GM19240 (cell line): Measurements from ENCODE around the gene LRRK2.
"Not testable (repeated sequence)": the region's sequence is repeated elsewhere in the genome, so short reads cannot be mapped to it uniquely, and the experiment has no call there.

Experiments used
- DNase-seq: peaks from one replicate; pipeline ENCODE4 v3.0.0; 2011; ENCODE audit warnings: low spot score; ENCODE audit not compliant: insufficient read length

The LRRK2 gene

DNA sequence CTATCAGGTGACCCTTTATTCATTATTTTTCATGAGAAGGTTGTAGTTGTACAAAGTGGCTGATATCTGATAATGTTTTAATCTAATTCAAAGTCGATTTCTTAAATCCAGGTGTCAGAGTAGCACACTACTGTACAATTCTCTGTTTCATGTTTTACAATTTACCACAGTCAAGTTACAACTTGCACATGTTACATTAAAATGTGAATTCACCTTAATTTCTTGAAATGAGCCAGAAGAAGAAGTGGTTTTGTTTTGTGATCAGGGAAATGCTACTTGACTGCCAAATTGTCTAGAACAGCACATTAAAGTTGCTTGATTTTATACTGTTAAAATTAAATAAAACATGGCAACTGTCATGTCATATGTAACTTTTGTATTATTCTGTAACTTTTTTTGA, 23.2 kb downstream of the LRRK2 start:
- DNase-seq = no peak

DNA sequence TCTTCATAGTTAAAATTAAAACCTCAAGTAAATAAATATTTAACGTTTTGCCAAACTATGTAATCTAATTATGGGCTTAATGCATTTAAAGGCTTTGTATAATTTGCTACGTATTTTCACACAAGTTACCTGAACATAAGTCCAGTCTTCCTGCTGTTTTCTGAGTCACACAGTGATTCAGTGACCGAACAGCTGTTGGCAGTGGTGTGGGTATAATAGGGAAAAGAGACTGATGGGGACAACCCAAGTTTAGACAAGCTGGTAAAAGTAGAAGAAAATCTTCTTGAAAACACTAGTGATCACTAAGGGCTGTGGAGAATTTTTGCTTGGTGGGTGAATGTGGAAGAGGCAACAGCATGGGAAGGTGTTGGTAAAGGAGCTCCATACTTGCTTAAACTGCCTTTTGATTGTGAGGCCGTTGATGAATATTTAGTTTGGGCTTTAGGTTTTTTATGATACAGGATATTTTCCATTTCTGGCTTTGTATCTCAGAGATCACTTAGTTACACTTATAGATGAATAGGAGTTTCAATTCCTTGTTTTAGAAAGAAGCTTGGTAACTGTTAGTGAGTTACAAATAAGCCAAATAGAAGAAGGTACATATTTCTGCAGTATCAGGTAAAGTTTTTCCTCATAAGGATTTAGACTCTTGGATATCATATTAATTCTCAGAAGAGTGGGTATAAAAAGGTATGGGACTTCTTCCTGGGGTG, 23.9 kb downstream of the LRRK2 start:
- DNase-seq = no peak

DNA sequence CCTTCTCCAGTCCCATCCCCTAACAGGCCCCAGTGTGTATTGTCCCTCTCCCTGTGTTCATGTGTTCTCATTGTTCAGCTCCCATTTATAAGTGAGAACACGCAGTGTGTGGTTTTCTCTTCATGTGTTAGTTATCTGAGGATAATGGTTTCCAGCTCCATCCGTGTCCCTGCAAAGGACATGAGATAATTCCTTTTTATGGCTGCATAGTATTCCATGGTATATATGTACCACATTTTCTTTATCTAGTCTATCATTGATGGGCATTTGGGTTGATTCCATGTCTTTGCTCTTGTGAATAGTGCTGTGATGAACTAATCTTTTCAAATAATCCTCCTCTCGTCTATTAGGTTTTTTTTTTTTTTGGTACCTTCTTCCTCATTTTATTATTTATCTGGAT, 25.9 kb downstream of the LRRK2 start:
- not testable (repeated sequence) for DNase-seq

DNA sequence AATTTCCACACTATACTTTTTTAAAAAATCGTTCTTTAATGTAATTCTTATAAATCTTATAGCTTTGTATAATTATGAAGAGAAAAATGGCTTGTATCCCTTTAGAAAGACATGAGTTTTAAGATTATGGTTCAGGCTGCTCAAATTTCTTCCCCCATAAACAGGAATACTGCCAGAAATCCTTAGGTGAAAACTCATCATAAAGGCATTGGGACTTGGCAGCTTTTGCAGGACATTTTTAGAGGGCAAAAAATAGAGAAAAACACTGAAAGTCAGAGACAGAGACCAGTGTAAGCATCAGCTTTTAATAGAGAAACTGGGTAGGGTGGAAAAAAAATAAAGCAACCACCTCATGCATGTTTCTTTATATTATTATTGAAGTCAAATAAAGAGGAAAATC, 29.1 kb downstream of the LRRK2 start:
- DNase-seq = no peak

DNA sequence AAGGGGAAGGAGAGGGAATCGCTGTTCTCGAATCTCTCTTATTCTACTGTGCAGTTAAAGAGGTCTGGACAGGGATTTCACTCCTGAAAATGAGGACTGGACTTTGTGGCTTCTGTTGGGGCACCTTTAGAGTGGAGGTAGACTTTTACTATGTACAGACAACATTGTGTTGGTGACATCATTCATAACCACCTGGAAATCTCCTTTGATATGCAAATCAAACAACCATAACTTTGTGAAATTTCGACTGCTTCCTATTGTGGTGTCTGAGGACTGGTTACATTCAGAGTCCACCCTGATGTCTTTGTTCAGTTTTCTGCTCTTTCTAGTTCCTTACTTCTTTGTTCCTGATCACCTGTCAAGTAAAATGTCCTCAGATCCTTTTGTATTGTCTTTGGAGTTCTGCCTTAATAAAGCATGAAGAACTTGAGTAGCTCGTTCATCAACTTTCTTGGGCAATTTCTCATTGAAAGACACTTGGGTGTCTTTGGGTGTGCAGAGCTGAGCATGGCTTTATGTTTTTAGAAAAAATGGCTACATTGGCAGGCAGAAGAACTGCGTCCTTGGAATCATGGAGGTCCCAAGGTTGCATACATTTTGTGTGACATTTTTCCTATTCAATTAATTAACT, 29.8 kb downstream of the LRRK2 start:
- DNase-seq = no peak

DNA sequence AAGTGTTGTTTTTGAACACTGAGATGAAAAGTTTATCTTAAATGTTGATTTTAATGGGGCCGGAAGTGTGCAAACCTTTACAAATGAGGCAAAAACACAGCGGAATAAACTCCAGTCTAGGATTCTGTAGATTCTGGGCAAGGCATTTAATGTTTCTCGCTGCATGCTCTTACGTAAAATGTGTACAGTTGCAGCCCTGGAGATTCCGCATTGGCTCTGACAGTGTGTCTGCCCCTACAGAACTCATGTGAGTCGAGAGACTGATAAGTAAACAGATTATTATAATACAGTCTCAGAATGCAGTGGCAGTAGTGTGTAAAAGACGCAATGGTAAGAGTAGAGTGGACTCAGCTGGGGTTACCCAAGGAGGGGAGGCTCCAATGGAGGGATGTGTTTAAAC, 33.6 kb downstream of the LRRK2 start:
- no peak for DNase-seq

DNA sequence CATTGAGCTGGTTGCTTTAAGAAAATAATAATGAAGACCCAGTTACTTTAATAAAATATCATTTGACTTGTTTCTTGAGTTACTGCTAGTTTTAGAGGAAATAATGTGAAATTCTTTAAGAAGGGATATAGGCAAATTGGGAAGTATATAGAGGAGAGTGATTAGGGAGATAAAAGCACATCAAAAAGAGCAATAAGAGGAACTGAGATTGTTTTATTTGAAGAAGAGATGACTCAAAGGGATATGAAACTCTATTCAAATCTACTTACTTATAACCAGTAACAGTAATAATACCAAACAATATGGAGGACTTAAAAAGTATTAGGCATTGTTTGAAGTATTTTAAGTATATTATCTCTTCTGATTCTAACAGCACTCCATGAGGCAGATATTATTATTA, 37.1 kb downstream of the LRRK2 start:
- DNase-seq = no peak

DNA sequence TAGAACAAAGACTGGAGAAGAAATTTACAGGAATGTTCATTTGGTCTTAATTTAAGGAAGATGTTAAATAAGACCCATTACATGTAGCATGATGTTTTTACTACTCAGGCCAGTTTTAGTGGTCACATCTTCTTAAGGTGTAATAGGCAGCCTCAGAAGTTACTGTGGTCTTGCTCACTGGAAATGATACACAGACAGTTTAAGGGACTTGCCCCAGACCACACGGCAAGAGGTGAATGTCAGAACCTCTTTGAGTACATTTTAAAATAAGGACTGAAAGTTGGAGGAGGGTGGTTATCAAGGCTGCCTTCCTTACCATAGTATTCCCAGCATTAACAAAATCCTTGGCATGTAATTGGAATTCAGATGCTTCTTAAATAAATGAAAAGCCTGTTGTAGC, 37.9 kb downstream of the LRRK2 start:
- DNase-seq = no peak

DNA sequence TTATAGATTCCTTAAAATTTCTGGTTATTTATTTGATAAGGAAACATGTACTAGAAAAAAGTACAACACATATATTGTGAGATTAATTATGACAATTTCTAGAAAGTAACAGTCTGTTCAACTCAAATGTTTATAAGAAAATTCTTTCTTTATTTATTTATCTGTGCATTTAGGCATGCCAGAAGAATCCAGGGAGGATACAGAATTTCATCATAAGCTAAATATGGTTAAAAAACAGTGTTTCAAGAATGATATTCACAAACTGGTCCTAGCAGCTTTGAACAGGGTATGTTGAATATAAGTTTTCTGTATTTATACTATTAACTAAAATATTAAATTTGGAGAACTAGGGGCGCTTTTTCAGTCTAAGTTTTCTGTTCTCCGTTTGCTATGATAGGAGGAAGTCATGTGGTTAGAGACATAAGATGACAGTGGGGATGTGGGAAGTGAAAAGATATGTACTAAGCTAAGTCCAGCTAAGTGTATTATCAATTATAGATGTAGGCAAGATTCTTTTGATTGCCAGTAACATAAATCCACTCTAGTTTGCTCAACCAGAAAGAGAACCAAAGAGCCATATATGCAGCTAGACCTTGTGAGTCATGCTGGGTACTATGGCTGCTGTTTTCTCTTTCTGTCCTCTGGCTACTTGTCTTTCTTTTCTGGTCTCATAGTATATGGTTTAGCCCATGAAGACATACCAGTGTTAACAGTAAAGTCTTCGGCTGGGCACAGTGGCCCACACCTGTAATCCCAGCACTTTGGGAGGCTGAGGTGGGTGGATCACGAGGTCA, 39.0 kb downstream of the LRRK2 start:
- DNase-seq = no peak

DNA sequence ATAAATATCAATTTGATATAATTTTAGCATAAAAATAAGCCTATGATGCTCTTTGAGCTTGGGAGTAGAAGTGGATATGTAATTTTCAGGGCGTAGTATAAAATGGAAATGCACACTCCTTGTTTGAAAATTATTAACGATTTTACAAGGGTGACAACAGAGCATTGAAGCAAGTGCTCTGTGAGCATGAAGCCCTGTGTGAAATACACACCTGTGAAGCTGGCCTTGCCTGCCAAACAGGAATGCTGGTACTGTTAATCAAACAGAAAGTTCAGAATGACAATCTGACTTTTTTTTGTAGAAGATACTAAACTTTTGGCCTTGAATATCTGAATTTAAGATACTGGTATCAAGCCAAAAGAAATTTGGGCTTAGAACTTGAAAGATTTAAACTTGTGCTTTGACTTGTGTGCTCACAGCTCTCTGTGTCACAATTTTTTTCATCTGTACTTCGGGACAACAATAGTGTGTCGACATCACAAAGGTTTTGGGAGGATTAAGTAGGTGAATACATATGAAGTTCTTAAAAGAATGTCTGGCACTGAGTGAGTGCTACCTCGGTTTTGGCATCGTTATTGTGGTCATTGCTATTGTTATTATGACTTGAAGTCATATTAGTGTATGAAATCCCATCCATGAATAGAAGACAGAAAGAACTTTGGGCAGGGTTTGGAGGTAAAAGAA, 47.3 kb downstream of the LRRK2 start:
- DNase-seq = no peak

DNA sequence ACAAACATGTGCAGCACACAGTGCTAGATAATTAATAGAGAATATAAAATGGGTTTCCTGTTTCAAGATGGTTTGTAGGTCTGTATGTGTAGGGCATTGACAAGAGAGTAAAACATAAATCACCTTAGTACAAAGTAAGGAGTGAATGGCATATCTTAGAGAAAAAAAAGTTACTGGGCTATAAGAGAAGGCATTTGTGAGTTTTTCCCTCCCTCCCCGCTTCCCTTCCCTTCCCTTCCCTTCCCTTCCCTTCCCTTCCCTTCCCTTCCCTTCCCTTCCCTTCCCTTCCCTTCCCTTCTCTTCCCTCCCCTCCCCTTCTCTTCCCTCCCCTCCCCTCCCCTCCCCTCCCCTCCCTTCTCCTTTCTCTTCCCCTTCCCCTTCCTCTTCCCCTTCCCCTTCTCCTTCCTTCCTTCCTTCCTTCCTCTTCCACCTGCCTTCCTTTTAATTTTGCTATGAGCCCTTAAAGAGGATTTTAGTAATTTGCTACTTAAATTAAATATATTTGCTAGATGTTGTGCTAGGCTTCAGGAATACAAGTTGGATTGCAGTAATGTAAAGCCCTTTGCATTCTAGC, 57.1 kb downstream of the LRRK2 start:
- no peak for DNase-seq

DNA sequence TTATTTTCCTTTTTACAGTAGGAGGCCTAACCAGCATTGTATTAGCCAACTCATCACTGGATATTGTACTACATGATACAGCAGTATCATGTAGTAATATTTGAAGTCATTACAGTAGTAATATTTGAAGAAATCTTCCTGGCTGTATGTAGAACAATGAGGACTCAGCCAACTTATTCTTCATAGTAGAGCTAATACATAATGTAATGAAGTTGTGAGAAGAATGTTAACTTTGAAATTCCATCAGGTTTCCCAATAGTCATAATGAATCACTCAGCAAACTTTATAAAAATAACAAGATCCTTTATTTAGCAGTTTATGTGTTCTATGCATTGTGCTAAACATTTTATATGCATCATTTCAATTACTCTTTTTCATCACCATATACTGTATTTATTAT, 61.8 kb downstream of the LRRK2 start:
- DNase-seq = no peak

DNA sequence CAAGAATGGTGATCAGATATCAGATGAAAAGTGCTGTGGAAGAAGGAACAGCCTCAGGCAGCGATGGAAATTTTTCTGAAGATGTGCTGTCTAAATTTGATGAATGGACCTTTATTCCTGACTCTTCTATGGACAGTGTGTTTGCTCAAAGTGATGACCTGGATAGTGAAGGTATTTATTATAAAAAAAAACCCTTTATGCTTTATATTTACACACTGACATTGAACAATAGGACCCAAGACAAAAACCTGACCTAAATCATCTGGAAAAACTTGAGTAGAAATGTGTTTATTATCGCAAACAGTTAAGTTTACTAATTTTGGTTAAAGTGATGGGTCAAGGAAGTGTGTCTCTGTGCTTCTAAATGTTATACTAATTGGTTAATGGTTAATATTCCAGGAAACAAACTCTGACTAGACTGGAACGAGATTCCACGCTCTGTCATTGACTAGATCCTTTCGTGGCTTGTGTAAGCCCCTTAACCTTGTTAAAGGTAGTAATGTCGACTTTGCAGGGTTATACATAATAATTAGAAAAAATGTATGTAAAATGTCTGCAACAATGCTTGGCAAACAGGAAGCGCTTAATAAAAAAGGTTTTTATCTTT, 62.7 kb downstream of the LRRK2 start:
- DNase-seq = no peak

DNA sequence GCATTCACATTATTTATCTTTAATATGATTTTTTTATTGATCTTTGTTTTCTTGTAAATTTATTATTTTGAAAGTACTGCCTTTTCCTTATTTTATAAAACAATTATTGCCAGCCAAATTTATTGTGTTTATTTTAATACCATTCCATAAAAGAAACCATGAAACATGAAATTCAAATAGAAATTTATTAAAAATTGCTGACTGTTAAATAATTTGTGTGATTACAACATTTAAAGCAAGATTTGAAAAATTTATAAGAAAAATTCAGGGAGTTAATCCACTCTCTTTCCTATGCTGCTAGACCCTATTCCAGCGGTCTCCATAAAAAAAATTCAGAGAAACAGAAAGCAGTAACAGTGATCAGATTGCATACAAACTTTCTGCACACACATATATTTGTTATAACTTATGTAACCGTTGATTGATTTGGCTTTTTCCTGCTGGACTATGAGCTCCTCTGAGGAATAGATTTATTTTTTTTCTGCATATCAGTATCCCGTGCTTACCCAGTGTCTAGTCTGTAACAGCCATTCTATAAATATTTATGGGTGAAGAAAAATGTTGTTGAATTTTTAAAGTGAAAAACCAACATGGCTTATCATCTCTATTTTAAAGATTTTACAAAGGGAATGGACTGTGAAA, 68.1 kb downstream of the LRRK2 start:
- DNase-seq = no peak

DNA sequence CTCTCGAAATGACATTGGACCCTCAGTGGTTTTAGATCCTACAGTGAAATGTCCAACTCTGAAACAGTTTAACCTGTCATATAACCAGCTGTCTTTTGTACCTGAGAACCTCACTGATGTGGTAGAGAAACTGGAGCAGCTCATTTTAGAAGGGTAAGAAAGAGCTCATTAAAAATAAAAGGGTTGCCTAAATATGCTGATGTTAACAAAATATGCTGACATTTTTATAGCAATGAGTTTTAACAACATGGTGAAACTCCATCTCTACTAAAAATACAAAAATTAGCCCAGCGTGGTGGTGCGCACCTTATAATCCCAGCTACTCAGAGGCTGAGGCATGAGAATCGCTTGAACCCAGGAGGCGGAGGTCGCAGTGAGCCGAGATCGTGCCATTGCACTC, 73.5 kb downstream of the LRRK2 start:
- DNase-seq = no peak

DNA sequence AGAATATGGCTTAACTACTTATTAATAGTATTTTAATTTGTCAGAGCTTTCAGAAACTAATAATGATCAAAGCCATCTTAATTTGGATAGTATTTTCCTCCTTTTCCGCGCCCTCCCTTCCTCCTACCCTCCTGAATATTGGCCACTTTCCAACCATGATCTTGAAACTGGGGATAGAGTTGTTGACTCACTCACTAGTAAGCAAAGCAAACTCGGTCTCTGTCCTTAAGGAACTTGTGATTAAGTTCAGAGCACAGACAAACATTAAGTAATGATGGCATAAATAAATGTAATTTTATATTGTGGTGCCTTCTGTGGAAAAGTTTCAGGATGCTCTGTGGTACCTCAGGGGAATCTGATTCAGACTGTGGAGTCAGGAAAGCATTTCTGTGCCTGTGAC, 75.7 kb downstream of the LRRK2 start:
- DNase-seq = no peak

DNA sequence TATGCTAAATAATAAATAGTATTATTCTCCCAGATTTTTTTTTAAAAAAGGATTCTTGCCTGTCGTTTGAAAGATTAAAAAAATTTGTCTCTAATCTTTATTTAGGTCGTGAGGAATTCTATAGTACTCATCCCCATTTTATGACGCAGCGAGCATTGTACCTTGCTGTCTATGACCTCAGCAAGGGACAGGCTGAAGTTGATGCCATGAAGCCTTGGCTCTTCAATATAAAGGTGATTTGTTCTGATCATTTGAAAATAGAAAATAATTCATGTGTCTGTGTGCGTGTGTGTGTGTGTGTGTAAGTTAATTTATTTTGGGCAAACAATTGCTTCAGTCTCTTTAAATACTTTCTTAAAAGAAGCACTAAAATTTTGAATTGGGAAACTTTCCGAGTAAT, 84.2 kb downstream of the LRRK2 start:
- DNase-seq = no peak

DNA sequence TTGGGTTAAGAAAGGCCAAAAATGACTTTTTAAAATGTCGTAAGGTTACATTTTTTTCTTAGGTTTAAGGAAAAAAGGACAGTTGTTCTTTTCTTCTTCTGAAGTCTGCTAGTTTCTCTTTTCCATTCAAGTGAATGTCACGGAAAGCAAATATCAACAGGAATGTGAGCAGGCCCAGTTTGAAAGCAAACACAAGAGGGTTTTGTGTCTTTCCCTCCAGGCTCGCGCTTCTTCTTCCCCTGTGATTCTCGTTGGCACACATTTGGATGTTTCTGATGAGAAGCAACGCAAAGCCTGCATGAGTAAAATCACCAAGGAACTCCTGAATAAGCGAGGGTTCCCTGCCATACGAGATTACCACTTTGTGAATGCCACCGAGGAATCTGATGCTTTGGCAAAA, 85.4 kb downstream of the LRRK2 start:
- DNase-seq = no peak

DNA sequence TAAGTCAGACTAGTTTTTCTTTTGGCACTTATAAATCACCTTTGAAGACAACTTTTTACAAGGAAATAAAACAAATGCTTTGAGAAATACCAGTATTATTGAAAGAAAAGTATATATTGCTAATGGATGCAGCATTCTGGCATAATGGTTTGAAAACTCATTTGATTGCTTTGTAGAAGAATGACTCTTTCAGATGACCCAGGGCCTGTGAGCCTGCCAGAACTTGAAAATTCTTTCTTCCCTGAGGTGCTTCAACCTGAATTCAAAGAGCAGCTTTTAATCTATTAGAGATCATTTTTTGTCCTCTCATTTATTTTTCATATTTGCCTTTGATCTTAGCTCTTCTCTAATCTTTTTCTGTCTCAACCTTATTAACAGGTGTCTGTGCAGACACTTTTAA, 87.4 kb downstream of the LRRK2 start:
- no peak for DNase-seq

DNA sequence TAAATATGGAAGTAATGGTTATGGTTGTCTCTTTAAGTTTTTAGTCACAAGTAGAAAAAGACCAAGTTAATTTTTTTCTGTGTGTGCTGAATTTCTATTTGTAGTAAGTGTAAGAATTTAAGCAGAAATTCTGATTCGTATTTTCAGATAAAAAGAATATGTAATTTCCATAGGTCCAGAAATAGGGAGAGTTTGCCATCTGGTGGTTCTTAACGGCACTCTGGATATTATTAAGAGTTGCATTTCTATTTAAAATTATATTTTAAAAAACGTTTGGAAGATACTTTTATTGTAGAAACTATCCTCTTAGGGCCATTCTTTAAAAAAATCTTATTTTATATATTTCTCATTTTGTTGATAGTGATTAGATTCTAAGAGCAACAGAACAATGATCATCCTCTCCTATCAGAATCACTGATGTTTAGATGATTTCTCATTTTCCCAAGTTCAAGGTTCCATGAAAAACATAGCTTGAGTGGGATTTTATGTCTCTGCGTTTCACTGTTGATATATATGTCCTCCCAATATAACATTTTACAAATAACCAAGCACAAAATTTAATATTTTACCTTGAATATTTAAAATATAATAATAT, 88.3 kb downstream of the LRRK2 start:
- DNase-seq = no peak
